ENCODE data around the gene CCDC148. TPM values are rescaled to one million over a fixed set of nuclear protein-coding genes. Genes with fewer than 3 reads are reported as not detected.

Gene CCDC148
- total RNA-seq, 1 donor from 2014 or later = 9.3 TPM

DNA sequence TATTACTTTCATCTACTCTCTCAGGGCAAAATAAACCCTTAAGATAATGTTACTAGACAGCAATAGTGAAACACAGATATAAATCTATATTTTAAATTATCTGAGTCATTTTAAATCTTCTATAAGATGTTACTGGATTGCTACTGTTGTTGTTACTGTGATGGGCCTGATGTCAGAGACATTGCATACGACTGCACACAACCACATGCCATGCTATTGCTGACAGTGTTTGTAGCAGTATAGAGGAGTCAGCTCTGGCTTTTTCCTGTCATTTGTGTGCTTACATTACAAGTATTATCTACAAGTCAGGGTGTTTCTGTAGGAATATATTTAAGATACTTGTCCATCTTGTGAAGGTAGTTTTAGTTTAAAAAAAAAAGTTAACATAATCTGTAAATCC, 63.9 kb downstream of the CCDC148 start:
- Histone ChIP-seq H2AFZ (replicated peaks) (no peak overlapping the region), H3K9me3 (ENCODE audit: low read depth) (no peaks in the 10 kb centered on the region), H3K4me3 (no peak overlapping the region), H4K20me1 (ENCODE audit: low read depth) (no peaks in the 10 kb centered on the region), H3F3A (ENCODE audit: low read depth) (no peaks in the 10 kb centered on the region), H3K27ac (no peak overlapping the region), H3K36me3 (no peaks in the 10 kb centered on the region), H3K9ac (no peak overlapping the region), H3K4me1 (peaks cover 25% of the 10 kb centered on the region), H3K27me3 (no peaks in the 10 kb centered on the region), H3K79me2 (ENCODE audit: low read depth) (no peaks in the 10 kb centered on the region), H3K4me2 (no peak overlapping the region)
- no peak for TF ChIP-seq EZH2phosphoT487 (IDR thresholded peaks at IDR 0.05)
- TF ChIP-seq EZH2 (IDR thresholded peaks at IDR 0.05) = no peak
- no peak for TF ChIP-seq CTCF (IDR thresholded peaks at IDR 0.05)
- Mint-ChIP-seq H3K36me3 (no peaks in the 10 kb centered on the region), H3K4me3 (no peak overlapping the region), H3K27ac (no peak overlapping the region), H3K4me1 (peaks cover 13% of the 10 kb centered on the region), H3K27me3 (ENCODE audit: insufficient read depth, low read depth) (peaks cover 2% of the 10 kb centered on the region), H3K9me3 (no peaks in the 10 kb centered on the region)
- no peak for DNase-seq (ENCODE audit: low spot score)

GRCh38 chr2:158391876-158392275, 64.7 kb downstream of the CCDC148 start:
- H2AFZ ChIP-seq (replicated peaks) = no peak overlapping the region
- TF ChIP-seq EZH2 (IDR thresholded peaks at IDR 0.05) = no peak
- no peak for TF ChIP-seq CTCF (IDR thresholded peaks at IDR 0.05)
- TF ChIP-seq EZH2phosphoT487 (IDR thresholded peaks at IDR 0.05) = no peak
- no peaks in the 10 kb centered on the region for H3K36me3 Mint-ChIP-seq

GRCh38 chr2:158391361-158391760, 65.2 kb downstream of the CCDC148 start:
- no peak overlapping the region for H3K27ac ChIP-seq
- no peak for TF ChIP-seq CTCF (IDR thresholded peaks at IDR 0.05)
- no peak for TF ChIP-seq EZH2phosphoT487 (IDR thresholded peaks at IDR 0.05)
- TF ChIP-seq EZH2 (IDR thresholded peaks at IDR 0.05) = no peak
- no peak overlapping the region for H3K4me3 Mint-ChIP-seq
- DNase-seq (ENCODE audit: low spot score) = no peak
- no peaks in the 10 kb centered on the region for H3K9me3 ChIP-seq (ENCODE audit: low read depth)
- H3K4me2 ChIP-seq = no peak overlapping the region
- no peaks in the 10 kb centered on the region for H3F3A ChIP-seq (ENCODE audit: low read depth)
- no peaks in the 10 kb centered on the region for H3K36me3 ChIP-seq
- peaks cover 2% of the 10 kb centered on the region for H3K27me3 Mint-ChIP-seq (ENCODE audit: insufficient read depth, low read depth)
- H3K9me3 Mint-ChIP-seq = no peaks in the 10 kb centered on the region
- H3K4me3 ChIP-seq = no peak overlapping the region
- H3K27me3 ChIP-seq = no peaks in the 10 kb centered on the region
- no peak overlapping the region for H2AFZ ChIP-seq (replicated peaks)
- H3K4me1 Mint-ChIP-seq = peaks cover 13% of the 10 kb centered on the region
- H3K27ac Mint-ChIP-seq = no peak overlapping the region
- no peaks in the 10 kb centered on the region for H3K79me2 ChIP-seq (ENCODE audit: low read depth)
- H3K36me3 Mint-ChIP-seq = no peaks in the 10 kb centered on the region
- no peak overlapping the region for H3K9ac ChIP-seq
- H4K20me1 ChIP-seq (ENCODE audit: low read depth) = no peaks in the 10 kb centered on the region
- peaks cover 25% of the 10 kb centered on the region for H3K4me1 ChIP-seq

More at GRCh38 chr2:158391876-158392275, 64.7 kb downstream of the CCDC148 start:
- no peaks in the 10 kb centered on the region for H3K27me3 ChIP-seq
- no peak overlapping the region for H3K27ac Mint-ChIP-seq
- H4K20me1 ChIP-seq (ENCODE audit: low read depth) = no peaks in the 10 kb centered on the region
- no peaks in the 10 kb centered on the region for H3K9me3 ChIP-seq (ENCODE audit: low read depth)
- H3K79me2 ChIP-seq (ENCODE audit: low read depth) = no peaks in the 10 kb centered on the region
- peaks cover 25% of the 10 kb centered on the region for H3K4me1 ChIP-seq
- no peak overlapping the region for H3K27ac ChIP-seq
- no peaks in the 10 kb centered on the region for H3K9me3 Mint-ChIP-seq
- H3K4me1 Mint-ChIP-seq = peaks cover 13% of the 10 kb centered on the region
- no peak for DNase-seq (ENCODE audit: low spot score)
- peaks cover 2% of the 10 kb centered on the region for H3K27me3 Mint-ChIP-seq (ENCODE audit: insufficient read depth, low read depth)
- no peak overlapping the region for H3K4me3 ChIP-seq
- no peak overlapping the region for H3K4me2 ChIP-seq
- no peak overlapping the region for H3K4me3 Mint-ChIP-seq
- H3K36me3 ChIP-seq = no peaks in the 10 kb centered on the region
- no peak overlapping the region for H3K9ac ChIP-seq
- H3F3A ChIP-seq (ENCODE audit: low read depth) = no peaks in the 10 kb centered on the region

All from neural progenitor cell (in vitro differentiated cells).